ENCODE data around the gene STIP1.
A peak's percentile ranks its signal among the peaks of the same experiment; 100 is the strongest.

Gene STIP1

GRCh38 chr11:64185693-64186491 lies at the start of gene STIP1:
Gene STIP1, plus strand, starts transcription at chr11:64186171. Its CDS starts 91 bp downstream, at chr11:64186262.
- DNase-seq = peak; percentile 98 to 99

- no peak for DNase-seq
Measured at GRCh38 chr11:64136765-64137441, 49.1 kb upstream of the STIP1 start.

GRCh38 chr11:64138398-64138797 lies 47.6 kb upstream of the STIP1 start:
- no peak for DNase-seq

DNA sequence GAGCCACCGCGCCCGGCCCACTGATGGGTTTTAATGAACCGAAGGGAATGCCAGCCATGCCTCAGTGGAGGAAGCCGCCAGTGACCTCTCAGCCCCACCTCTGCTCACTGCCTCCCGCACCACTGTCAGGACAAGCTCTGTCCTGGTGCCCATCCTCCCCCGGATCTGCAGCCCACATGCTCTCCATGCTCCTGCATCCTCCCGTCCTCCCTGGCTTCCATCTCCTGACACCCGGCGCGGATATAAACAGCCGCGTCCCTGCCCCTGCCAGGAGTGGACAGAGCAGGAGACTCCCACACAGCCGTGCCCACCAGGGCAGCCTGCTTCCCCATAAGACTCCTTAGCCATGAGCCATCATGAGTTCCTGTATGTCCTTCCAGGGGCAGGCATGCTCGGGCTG lies 46.9 kb upstream of the STIP1 start:
- no peak for DNase-seq

DNA sequence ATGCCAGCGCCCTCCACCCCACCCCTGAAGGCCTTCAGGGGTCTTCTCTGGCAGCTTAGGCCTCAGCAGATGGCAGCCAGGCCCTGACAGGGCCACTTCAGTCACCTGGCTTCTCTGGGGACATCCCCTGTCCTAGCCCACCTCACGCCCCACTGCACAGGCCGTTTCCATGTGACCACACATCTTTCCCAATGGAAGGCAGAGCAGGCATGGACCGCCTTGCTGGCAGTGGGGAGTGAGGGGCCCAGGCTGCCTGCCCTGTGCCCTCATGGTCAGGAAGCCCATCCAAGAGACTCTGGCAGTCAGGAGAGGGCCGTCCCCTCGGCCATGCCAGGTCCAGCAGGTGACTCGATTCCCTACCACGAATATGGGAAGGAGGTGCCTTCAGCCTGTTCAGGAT lies 45.9 kb upstream of the STIP1 start:
- DNase-seq = no peak

- DNase-seq = no peak
Measured at GRCh38 chr11:64141081-64141783, 44.7 kb upstream of the STIP1 start.

- DNase-seq = no peak
Measured at GRCh38 chr11:64144587-64145472, 41.1 kb upstream of the STIP1 start.

DNA sequence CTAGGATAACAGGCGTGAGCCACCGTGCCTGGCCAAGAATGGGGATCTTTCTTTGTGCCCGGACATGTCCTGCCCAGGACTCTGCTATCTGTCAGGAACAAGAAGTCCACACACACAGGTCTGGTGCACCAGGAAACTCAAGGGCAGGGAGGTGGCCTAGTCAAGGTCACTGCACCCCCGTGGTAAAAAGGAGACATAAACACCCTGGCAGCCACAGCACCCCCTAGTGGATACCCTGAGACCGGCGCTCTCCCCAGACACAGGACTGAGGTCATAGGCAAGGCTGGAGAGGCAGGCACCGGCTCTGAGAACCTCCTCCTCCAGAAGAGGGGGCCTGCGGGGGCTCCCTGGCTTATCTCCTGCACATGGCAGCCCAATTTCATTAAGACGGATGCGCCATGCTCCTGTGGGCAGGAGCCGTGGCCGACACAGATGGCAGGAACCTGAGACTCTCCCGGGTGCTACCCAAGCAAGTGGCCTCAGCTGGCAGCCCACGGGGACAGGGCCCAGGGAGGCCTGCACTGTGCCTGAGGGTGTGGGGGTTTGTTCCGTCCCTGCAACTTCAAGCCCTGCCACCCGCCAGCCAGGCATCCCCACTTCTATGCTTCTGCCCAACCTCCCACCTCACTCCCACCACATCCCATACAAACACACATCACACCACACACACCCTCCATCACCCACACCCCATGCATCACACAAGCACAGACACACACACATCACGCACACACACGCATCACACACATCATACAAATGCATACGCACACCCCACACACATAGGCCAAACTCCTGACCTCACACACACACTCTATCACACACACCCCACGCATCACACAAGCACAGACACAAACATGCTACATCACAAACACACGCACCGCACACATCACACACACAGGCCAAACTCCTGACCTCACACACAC lies 39.7 kb upstream of the STIP1 start:
- peak; percentile 54 to 65 for DNase-seq

DNA sequence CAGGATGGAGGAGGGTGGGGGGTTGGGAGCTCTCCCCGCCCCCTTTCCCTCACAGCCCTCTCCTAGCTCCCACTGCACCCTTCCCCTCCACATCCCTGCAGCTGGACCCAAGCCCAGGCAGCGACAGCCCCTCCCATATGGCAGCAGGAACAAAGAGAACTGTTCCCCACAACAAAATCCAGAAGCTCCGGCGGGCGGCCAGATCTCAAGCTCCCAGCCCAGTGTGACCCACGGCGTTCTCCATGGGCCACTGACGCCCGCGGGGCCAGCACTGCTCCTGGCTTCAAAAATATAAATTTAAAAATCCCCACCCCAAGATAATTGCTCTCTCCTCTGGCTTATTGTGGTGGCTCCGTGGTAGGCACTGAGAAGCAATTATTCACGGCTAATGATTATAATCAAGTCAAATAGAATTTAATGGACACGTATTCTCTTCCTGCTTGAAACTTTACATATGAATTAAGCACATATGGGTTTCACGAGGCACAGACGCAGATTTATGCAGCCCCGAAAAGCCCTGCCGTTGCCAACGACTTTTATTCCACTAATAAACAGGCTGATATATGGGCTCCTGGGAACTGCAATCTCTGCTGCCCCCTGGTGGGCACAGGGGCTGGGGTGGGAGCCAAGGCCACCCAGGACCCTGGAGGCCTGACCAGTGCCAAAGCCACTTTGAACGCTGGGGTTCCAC lies 37.6 kb upstream of the STIP1 start:
- DNase-seq = peak; percentile 65 to 73

DNA sequence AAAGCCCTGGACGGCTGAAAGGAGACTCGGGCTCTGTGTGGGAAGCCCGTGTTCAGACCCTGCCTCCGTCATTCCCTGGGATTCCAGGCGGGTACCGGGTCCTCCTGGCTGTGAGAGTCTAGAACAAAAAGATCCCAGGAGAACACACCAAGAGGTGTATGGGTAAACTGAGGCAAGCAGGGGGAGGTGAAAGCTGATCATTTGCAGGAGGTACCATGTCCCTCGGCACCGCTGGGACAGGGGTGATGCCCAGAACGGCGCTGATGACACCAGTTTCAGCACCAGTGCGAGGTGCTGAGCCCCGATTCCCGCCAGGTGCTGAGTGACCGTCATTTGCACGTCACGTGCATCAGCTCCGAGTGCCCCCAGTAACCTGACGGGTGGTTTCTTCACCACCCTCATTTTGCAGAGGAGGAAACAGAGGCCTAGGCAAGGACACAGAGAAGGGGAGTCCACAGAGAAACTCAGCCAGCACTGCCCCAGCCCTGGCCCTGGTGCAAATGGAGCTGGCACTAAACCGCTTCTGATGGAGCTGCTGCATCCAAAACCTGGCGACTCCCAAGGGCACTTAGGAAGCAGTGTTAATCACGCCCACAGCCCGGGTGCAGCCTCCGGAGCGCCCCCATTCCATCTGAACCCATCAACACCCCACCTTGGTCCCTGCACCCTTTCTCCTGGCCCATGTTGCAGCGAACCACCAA lies 36.9 kb upstream of the STIP1 start:
- DNase-seq = no peak

DNA sequence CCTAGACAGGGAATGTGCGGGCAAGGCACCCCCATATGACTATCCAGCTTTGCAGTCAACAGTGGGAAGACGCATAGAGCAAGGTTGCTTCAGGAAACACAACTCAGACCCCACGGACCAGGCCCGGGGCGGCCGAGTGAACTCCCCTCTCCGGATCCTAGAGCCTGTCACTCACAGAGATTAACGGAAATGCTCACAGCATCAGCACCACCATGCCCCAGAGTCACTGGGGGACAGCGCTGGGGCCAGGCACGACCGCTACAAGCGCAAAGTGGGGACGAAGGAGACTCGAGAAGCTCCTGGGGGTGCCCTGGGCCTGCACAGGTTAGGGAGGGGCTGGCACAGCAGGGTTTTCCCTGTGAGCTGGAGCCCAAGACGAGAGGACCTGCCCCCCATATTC lies 35.9 kb upstream of the STIP1 start:
- no peak for DNase-seq

- DNase-seq = no peak
Measured at GRCh38 chr11:64150481-64151239, 35.3 kb upstream of the STIP1 start.

DNA sequence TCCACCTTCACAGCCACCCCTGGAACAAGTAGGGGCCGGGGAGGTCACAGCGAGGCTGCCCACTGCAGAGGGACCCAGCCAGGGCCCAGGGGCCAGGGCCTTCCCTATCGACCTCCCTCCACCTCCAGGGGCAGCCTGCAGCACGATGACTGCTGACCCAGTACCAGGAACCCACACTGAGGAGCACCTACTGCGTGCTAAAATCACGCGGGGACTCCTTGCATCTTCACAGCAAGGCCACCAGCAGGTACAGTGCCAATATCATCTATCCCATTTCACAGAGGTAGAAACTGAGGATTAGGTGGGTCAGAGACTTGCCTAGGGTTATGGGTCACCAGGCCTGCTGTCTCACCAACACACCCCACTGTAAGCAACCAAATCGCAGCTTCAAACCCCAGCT lies 34.6 kb upstream of the STIP1 start:
- DNase-seq = no peak

DNA sequence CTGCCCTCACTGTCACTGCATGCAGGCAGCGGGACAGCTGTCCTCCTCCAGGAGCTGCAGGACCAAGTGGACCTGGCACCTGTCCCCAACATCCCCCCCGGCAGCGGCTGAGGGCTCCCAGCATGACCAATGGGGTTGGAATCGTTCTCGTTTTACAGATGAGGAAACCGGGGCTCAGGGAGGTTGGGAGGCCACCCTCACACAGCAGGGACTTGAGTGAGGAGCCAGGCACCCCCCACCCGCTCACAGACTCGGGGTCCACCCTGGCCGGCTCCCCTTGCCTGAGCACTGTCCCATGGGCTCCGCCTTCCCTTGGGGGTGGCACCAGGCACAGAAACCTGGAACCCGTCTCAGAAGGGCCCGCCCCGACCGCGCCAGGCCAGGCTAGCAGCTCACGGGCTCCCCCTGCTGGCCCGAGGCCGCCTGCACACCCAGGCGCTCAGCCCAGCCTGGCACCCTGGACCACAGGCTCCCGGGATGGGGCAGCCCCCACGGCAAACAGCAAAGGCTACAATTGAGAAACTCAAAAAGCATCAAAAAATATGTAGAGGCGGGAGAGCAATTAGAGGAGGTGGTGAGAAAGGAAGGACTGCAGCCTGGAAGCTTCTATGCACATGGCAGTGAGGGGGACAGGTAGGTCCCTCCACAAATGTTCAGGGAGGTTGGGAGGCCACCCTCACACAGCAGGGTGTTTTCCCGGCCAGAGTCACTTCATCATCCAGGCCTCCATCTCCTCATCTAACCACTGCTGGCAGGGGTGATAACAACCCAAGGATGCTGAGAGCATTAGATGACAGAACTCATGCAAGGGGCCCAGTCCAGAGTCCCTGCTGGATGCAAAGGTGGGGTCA lies 32.9 kb upstream of the STIP1 start:
- DNase-seq = peak; percentile 63 to 72

DNA sequence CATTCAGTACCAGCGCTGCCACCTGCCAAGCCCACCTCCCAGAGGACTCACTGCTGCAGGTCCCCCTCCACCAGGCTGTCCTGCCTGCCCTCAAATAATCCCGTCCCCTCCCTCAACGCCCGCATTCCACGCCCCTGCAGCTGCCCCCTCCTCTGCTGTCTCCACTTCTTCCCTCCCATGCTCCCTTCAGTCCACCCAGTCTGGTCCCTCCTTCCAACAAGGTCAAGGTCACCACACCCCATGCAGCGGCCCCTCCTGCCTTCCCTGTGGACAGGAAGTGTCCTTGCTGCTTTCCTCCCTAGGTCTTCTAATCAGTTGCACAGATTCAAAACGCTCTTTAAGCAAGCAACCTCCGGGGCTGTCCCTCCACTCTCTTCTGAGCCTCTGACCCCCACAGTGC lies 32.2 kb upstream of the STIP1 start:
- no peak for DNase-seq

DNA sequence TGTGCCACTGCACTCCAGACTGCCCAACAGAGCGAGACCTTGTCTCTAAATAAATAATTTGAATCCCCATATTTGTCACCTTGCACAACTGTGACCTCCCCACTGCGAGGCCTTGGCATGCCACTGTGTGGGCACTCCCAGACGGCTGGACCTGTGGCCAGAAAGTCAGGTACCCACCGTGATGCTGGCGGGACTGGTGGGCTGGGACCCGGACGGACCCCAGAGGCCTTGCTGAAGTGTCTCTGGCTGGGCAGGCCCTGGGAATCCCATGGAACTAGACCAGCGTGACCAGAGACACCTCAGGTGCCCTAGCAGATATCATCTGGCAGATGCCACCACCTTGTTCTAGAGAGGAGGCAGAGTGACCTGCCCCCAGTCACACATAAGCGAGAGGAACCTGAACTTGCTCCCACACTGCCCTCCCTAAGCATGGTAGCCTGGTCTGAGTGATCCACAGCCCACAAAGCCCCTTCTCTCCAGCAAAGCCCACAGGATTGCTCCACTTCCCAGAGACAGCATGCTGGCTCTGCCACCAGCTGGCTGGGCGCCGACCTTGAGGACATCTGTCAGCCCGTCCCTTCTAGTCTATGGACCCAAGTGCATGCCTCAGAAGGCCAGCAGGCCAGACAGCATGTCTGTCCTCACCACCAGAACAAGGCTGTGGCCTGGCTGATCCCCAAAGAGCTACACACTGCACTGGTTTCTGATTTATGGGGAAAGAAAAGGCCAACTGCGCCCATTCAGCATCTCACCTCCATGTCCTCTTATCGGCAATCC lies 29.5 kb upstream of the STIP1 start:
- no peak for DNase-seq

DNA sequence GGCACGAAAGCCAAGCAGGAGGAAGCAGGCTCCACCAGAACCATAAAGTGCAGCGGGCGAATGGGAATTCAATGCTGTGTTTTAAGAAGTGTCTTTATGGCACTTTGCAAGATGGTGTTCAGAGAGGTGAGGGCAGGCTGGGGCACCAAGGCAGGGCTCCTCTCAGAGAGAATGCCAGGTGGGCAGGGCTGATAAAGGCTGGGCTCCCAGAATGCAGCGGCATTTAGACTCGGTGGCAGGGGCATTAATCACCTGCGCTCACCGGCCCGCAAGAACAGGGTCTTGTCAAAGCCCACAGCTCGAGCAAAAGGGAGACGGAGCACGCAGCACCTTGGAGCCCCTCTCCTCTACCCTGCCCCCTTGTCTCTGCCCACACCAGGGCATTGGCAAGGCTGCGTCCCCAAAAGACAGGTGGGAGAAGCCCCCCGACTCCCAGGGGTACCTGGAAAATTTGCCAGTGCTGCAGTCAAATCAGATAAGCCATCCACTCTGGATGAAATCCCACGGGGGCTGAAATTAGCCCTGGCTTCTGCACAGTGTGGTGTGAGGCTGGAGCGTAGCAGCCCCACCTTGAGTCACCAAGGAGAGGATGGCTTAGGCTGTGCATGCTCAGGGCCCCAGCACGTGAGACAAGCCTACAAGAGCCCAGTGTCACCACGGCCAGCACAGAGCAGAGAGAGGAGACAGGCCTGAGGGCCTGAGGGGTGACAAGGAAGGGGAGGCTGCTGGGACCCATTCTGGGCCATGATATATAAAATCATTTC lies 28.2 kb upstream of the STIP1 start:
- DNase-seq = no peak
